HCEC 1CT (cell line): ENCODE results near the gene SIGLEC11.
"Not testable (repeated sequence)": the region's sequence is repeated elsewhere in the genome, so short reads cannot be mapped to it uniquely, and the experiment has no call there.

ENCODE experiments used
- DNase-seq: peaks from one replicate; pipeline ENCODE4 v3.0.0-alpha.2; 2017

The SIGLEC11 gene, protein sequence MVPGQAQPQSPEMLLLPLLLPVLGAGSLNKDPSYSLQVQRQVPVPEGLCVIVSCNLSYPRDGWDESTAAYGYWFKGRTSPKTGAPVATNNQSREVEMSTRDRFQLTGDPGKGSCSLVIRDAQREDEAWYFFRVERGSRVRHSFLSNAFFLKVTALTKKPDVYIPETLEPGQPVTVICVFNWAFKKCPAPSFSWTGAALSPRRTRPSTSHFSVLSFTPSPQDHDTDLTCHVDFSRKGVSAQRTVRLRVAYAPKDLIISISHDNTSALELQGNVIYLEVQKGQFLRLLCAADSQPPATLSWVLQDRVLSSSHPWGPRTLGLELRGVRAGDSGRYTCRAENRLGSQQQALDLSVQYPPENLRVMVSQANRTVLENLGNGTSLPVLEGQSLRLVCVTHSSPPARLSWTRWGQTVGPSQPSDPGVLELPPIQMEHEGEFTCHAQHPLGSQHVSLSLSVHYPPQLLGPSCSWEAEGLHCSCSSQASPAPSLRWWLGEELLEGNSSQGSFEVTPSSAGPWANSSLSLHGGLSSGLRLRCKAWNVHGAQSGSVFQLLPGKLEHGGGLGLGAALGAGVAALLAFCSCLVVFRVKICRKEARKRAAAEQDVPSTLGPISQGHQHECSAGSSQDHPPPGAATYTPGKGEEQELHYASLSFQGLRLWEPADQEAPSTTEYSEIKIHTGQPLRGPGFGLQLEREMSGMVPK

DNA sequence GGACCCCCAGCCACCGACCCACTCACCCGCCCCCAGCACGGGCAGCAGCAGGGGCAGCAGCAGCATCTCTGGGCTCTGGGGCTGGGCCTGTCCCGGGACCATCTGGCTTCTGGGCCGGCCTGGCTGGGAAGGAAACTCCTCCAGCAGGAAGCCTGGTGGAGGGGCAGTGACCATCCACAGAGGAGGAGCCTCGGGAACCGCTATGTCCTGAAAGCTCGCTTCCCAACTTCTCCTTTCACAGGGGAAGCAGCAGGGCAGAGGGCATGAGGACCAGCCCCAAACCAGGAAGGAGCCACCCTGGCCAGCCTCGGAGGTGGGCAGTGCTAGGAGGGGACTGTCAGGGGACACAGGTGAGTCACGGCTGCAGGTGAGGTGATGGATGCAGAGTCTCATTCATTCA lies at the start of gene SIGLEC11:
Gene SIGLEC11 (minus strand): TSS at position 193 of the 400 bp plus-strand sequence. CDS start 91 bp downstream, at position 102.
- not testable (repeated sequence) for DNase-seq

DNA sequence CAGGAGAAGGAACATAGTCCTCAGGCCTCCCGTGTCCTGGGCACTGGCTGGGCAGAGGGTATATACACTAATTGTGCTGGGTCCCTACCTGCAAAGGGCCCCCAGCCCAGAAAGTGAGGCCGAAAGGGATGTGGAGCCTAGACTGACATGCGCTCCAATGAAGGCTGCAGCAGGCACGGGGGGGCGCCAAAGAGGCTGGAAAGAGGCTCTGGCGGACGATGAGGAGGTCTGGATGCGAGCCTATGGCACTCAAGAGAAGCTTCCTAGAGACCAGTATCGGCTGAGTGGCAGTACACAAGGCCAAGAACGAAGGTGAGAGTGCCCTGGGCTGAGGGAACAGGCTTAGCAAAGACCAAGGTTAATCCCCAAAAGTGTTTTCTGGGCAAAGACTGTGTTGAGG lies 47.6 kb upstream of the SIGLEC11 start:
- DNase-seq = no peak

DNA sequence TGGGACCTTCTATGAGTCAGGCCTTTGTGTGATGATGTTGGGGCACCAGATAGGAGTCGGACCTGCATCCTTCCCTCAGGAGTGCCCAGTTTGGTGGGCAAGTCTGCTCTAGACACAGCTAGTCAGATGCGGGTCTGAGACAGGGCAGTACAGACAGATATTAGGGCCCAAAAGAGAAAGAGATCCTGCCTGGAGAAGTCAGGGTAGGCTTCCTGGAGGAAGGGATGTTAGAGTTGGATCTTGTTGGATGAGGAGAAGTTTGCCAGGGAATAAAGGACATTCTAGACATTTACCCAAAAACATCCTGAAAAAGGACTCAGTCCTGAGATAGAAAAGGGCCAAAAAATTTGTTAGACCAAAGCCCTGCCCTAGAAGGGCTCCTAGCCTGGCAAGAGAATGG lies 47.0 kb upstream of the SIGLEC11 start:
- DNase-seq = no peak

DNA sequence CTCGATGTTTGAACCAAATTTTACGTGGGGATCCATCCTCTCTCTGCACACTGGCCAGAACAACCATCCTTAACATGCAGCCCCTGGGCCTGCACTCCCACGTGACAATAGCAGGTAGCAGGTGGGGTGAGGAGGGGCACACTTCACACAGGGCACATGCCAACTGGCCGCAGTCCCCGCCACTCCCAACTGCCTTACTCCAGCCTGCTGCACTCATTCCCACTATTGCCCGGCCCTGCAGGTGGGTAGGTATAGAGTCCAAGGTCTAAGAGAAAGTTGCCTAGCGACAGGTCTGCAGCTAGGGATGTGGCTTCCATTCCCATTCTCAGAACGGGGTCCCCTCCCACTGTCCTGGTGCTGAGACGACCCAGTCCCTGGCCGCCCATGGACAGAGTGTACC lies 46.2 kb upstream of the SIGLEC11 start:
- DNase-seq = no peak

DNA sequence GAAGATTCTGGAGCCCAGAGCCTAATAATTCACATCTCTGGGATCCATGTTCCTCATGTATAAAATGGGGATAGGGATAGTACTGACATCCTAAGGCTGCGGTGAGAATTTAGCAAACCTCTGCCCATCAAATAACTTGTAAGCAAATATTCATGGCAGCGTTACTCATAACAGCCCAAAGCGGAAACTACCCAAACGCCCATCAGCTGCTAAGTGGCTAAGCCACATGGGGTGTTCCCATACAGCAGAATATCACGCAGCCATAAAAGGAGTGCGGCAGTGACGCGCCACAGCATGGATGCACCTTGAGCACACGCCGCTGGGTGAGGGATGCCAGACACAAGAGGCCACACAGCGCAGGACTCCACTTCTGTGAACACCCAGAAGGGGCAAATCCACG lies 44.5 kb upstream of the SIGLEC11 start:
- DNase-seq = no peak

DNA sequence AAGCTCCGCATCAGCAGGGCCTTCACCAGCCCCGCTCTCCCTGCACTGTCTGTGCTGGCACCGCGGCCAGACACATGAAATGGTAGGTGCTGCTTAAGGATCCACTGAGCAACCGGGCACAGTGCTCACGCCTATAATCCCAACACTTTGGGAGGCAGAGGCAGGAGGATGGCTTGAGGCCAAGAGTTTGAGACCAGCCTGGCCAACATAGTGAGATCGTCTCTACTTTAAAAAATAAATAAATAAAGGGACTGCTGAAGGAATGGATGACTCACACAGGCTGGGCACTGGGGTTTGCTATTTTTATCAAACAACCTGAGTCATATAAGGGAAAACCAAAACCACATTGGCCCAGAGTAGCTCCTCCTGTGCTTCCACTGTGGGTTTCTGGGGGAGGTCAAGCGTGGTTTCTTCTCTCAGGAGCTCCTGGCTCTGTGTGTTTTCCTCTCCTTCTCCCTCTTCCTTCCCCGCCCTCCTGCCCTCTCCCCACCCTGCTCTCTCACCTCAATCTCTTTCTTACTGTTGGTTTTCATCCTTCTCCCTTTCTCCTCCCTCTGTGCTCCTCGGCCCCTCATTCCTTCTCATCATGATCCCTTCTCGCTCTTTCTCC lies 42.9 kb upstream of the SIGLEC11 start:
- peak; percentile 97 for DNase-seq

DNA sequence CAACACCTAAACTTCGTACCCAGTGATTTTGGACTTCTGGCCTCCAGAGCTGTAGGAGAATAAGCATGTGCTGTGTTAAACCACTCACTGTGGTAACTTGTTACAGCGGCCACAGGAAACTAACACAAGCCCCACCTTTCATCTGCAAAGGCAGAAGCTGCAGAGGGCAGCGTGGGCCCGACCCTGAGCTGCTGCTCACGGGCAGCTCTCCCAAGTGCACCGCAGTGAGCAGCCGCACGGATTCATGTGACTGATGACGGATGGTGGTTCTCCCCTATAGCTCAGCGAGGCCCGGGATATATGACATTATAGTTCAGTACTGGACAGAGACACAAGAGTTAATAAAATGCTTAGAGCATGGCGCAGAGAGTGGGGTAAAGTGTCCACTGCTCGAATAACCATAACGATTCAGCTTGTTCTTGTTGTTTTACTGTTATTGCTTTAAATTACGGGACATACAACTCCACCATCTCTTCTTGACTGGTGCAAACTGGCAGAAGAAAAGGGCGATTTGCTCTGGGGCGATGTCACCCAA lies 42.3 kb upstream of the SIGLEC11 start:
- DNase-seq = no peak

DNA sequence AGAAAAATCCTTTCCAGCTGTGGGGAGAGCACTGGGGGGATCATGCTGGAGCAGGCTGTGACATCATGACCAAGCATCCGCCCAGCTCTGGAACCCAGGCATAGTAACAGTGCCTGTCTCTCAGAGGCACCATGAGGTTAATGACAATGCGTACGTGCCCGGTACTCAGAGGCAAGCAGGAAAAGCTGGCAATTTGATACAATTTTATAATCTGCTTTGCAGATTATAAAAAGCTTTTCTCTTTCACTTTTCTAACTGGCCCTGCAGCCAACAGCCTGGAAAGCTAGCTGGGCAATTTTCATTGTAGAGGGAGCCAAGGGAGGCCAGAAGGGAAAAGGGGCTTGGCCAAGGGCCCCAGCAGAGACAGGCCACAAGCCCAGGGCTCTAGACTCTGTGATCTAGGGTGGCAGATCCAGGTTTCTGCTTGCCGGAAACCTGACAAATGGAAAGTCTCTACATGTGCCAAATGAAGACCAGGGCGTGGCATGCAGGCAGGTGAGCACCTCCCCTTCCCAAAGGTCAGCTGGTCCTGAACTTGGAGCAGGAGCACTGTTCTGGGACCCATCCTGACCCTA lies 41.5 kb upstream of the SIGLEC11 start:
- no peak for DNase-seq

DNA sequence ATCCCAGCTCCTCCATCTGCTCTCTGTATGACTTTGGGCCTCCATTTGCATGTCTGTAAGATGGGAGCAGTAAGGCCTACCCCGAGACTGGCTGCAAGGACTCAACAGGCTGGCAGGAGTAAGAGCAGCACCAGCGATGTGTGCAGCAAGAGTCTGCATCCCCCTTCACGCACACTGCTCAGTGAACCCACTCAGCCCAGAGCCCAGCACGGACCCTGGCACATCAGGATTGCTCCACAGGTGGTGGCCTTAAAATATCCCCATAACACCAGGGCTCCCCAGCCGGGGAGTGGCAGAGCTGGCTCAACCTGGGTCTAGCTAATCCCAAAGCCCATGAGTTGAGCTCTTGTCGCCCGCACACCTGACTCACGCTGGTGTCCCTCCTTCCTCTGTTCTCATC lies 40.8 kb upstream of the SIGLEC11 start:
- DNase-seq = no peak

DNA sequence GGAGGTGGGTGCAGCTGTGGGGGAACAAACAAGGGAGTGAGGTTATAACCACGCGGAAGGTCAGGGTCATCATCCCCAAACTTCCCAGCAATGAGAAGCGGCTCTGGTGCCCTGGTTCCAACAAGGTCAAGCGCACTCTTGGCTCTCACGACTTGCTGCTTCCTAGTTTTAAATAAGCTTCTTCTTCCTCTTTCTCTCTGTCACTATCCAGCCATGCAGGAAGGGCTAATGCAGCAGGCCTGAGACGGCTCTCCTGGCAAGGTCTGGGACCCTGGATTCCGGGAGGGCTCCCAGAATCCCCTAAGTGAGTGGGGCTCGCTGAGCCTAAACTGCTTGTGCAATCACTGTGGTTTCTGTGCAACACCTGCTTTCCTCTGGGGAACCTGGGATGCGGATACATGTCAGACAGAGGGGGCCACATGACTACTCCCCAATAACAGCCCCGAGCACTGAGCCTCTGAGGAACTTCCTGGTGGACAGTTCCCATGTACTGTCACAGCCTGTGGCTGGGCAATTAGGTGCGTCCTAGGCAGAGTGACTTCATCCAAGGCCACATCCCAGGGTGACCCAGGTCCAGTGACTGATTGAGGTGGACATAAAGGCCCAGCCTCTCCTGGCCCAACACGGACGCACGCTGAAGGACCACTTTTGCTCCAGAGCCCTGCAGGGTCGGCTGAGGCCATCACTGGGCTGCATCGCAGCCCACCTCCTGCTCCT lies 40.0 kb upstream of the SIGLEC11 start:
- DNase-seq = no peak

DNA sequence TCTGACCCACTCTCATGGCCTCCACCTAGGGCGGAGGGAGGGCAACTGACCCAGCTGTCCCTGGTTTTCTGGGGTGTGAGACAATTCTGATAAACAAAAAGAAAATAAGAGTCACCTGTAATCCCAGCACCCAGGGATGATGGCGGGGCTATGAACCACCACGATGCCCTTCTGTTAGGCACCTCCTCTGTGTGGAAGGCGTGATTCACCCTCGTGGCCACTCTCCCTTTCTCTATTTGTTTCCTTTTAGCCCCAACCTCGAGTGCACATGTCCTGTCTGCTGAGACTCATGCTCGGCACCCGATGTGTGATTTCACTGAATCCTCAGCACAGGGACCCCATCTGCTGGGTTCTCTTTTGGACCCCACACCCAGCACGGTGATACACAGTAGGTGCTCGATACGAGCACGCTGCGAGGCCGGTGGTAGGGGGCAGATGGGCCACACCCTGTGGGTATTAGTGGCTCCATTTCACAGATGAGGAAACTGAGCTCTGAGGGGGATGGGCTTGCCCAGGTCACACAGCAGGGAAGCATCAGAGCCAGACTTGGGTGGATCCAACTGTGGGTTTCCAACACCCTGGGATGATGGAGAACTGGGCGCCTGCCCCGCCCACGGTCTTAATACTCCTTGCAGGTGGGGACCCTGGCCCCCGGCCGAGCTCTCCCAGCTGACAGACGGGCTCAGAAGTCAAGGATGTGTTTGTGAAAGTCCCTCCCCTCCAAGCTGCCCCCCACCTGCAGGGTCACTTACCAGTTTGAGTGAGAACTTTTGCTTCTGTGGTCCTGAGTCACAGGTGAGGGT lies 39.3 kb upstream of the SIGLEC11 start:
- DNase-seq = no peak

DNA sequence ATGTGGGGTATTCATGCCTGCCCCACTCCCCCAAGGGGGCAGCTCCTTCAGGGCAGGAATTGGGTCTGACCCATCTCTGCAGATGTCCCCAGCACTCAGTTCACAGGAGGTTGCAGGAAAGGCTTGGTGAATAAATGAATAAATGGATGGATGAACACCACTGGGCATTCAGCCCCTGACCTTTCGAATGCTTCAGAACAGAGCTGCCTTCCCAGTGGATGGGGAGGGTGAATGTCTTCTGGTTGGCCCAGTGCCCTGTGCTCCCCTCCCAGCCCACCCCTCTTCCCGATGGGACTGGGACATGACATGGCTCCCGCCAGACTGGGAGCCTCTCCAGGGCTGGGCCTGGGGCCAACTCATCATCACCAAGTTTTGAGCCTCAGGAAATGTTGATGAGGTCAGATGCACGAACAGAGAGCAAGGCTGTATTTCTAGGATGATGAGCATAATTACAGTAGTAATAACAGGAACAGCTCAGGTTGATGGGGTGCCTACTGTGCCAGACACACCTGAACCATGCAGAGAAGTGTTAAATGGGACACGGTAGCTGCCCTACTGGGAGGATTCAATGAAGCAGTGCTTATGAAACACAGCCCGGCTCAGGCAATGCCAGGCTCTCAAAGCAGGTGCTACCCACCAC lies 38.5 kb upstream of the SIGLEC11 start:
- no peak for DNase-seq

DNA sequence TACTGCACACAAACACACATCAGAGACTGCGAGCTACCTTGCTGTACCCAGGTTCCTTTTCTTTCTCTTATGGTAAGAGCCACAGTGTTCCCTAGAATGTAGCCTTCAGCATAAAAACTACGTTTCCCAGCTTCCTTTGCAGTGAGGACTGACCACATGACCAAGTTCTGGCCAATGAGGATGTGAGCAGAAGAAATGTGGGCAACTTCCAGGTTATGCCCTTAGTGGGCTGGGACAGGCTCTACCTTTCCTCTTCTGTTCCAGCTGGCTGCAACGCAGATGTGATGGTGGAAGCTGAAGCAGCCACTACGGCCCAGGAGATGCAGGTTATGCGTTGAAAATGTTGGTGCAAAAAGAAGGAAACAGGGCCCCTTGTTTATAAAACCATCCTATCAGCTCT lies 36.7 kb upstream of the SIGLEC11 start:
- no peak for DNase-seq

DNA sequence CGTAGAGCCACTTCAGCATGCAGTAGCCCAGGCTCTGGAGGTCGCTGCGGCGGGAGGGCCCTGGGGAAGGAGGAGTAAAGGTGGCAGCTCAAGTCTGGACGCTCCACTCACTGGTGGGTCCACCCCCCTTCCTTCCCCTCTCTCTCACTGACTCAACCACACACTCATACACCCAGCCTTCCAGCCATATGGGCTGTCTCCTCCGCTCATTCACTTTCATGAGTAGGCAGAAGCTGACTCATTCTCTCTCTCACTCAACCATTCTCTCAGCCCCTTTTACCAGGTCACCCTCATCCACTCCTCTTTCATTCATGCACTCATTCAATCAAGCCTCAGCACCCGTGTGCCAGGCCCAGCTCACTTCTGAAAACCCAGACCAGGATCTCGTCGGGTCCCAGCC lies 27.5 kb upstream of the SIGLEC11 start:
- peak; percentile 84 for DNase-seq

DNA sequence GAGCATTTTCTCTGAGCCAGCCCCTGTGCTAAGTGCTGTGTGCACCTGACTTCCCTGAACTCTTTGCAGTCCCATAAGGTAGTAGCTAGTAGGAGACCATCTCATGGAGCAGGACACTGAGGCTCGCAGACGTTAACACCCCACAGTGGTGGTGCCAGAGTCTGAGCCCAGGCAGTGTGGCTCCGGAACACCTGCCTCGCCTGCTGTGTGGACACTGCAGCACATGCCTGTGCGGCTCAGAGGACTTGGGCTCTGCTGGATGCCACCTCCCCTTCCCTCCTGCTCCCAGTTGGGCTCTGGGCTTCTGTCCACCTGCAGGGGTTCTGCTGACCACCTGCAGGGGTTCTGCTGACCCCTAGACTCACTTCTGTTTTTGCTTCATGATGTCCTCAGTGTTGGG lies 27.0 kb upstream of the SIGLEC11 start:
- DNase-seq = no peak

DNA sequence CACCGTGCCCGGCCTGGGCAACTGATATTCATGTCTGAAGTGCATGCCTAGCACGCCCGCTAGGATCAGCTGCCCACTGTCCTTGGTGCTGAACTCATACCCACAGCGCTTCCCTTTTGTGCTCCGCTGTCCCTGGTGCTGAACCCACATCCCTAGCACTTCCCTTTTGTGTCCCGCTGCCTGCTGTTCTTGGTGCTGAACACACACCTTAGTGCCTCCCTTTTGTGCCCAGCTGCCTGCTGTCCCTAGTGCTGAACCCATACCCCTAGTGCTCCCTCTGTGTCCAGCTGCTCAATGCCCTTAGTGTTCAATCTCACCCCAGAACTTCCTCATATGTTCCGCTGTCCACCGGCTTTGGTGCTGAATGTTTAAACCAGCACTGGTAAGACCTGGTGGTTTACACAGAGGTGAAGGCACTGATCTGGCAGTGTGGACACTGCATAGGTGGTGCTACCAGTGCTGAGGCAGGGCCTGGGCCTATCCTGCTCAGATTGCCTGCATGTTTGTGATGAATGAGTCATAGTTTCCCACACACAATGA lies 26.3 kb upstream of the SIGLEC11 start:
- DNase-seq = peak; percentile 76

DNA sequence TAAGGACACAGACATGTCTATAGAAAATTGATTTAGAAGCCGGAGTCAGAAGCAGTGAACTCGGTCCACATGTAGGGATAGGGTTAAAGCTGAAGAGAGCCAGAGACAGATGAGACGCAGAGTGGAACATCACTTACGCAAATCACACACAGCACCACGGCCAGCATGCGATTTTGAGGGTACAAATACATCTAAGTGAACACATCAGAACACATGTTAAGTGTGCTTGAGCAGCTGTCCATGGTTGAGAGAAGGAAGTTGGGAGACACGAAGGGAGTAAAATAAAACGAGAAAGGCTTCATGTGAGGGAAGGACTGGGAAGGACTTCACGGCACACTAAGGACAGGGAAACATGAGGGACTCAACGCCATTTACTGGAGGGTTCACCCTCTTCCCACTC lies 25.4 kb upstream of the SIGLEC11 start:
- no peak for DNase-seq

DNA sequence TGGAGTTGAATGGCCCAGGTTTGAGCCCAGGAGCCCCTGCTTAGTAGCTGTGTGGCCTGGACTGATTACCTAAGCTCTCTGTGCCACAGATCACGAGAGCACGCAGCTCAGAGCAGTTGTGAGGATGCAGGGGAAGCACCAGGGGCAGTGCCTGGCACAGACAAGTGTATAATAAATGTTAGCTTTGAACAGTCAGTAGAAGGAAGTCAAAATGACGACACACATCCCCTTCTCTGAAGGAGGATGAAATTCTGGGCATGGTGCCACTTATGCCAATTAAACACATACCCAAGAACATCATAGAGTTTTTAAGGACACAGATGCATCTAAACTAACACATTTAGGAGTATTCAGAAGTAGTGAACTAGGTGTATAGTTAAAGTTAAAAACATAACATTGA lies 24.9 kb upstream of the SIGLEC11 start:
- DNase-seq = no peak

DNA sequence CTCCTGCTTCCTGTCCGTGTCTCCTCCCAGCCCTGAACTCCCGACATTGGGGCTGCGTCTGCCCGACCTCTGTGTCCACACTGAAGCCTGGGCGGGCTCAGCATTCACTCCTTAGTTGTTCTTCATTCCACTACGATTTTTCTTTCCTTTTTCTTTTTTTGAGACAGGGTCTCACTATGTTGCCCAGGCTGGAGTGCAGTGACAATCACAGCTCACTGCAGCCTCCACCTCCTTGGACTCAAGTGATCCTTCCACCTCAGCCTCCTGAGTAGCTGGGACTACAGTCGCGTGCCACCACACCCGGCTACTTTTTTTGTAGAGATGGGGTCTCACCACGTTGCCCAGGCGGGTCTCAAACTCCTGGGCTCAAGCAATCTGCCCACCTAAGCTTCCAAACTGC lies 23.5 kb upstream of the SIGLEC11 start:
- no peak for DNase-seq

DNA sequence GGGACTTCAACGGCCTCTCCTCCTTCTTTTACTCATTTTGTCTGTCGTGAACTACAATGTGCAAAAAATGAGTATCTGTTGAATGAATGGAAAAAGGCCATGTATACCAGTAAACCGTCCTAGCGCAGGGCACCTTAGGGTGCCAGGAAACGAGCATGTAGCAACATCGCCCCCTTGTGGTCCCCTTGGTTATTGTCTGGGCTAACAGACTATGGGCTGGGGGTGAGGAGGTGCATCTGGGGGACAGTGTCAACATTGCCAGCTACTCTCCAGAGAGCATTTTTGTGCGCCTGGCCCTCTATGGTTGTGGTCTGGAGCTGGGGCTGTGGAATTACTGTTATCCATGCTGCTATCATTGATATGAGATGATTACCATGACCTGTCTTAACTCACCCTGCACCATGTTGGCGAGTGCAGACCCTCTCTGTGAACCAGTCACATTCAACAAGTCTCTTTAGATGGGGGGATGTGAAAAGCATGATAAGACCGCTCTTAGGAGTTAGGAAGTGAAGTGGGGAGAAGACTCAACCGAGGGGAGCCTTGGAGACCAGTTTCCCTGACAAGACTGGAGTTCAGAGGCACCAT lies 22.8 kb upstream of the SIGLEC11 start:
- DNase-seq = peak; percentile 38
